GM18499 (cell line): ENCODE data around the gene KCNF1.

Experiments
- ATAC-seq: cut with Tn5 transposase; IDR thresholded peaks from one replicate; pipeline ENCODE4 v1.9.1; 2021; ENCODE audit warnings: moderate number of reproducible peaks; ENCODE audit not compliant: insufficient read depth, unreplicated experiment

KCNF1 gene

GRCh38 chr2:10918661-10919409 lies 7.1 kb downstream of the KCNF1 start:
- no peak for ATAC-seq

GRCh38 chr2:10919410-10919770 lies 7.7 kb downstream of the KCNF1 start:
- no peak for ATAC-seq

- no peak for ATAC-seq
These were observed 8.3 kb downstream of the KCNF1 start for GRCh38 chr2:10919771-10920621.

- ATAC-seq, result no peak
These were observed 9.1 kb downstream of the KCNF1 start for GRCh38 chr2:10920764-10921388.

GRCh38 chr2:10921525-10921924 lies 9.8 kb downstream of the KCNF1 start:
- ATAC-seq, result no peak

- no peak for ATAC-seq
These were observed 10.7 kb downstream of the KCNF1 start for GRCh38 chr2:10922307-10923007.

- no peak for ATAC-seq
These were observed 11.3 kb downstream of the KCNF1 start for GRCh38 chr2:10923008-10923375.

- no peak for ATAC-seq
These were observed 12.2 kb downstream of the KCNF1 start for GRCh38 chr2:10923965-10924364.

- no peak for ATAC-seq
These were observed 12.7 kb downstream of the KCNF1 start for GRCh38 chr2:10924441-10924840.

GRCh38 chr2:10924859-10925258 lies 13.1 kb downstream of the KCNF1 start:
- ATAC-seq, result no peak

GRCh38 chr2:10926191-10926820 lies 14.6 kb downstream of the KCNF1 start:
- ATAC-seq, result no peak

GRCh38 chr2:10930721-10931516 lies 19.2 kb downstream of the KCNF1 start:
- ATAC-seq, result no peak

- ATAC-seq, result no peak
These were observed 20.0 kb downstream of the KCNF1 start for GRCh38 chr2:10931710-10932255.

- no peak for ATAC-seq
These were observed 20.8 kb downstream of the KCNF1 start for GRCh38 chr2:10932345-10933151.

GRCh38 chr2:10933700-10934225 lies 22.0 kb downstream of the KCNF1 start:
- no peak for ATAC-seq

- no peak for ATAC-seq
These were observed 22.7 kb downstream of the KCNF1 start for GRCh38 chr2:10934308-10934978.

- no peak for ATAC-seq
These were observed 23.2 kb downstream of the KCNF1 start for GRCh38 chr2:10934979-10935350.
